Kidney epithelial cell (primary cell): ENCODE results near the gene SPPL2A. TPM values are rescaled to one million over a fixed set of nuclear protein-coding genes. Genes with fewer than 3 reads are reported as not detected.

ENCODE experiments used
- DNase-seq: peaks from one replicate; pipeline ENCODE4 v3.0.0-alpha.2; 2010; ENCODE audit warnings: low read depth
- H3K27me3 ChIP-seq: 2 replicates; pipeline ENCODE4 v1.6.0; 2011; ENCODE audit warnings: low read length; ENCODE audit not compliant: control insufficient read depth, insufficient read depth
- H3K36me3 ChIP-seq: 2 replicates; pipeline ENCODE4 v1.5.1; 2011; ENCODE audit warnings: low read length; ENCODE audit not compliant: control insufficient read depth, insufficient read depth
- H3K4me3 ChIP-seq: 2 replicates; pipeline ENCODE4 v1.5.1; 2011; ENCODE audit warnings: low read depth, mild to moderate bottlenecking, control low read depth, low read length
- CTCF ChIP-seq: IDR thresholded peaks from 2 replicates; pipeline ENCODE4 v1.5.1; 2011; ENCODE audit warnings: mild to moderate bottlenecking, moderate library complexity, low read length, control low read depth, inconsistent platforms; ENCODE audit not compliant: insufficient read depth, poor library complexity, severe bottlenecking
- total RNA-seq: library from RNA; depleted of rRNA; stranded (reverse); fragments of >200 nt; gene quantifications from 2 replicates; pipeline ENCODE4 v1.2.3, GENCODE V29; 2015

The SPPL2A gene
- total RNA-seq, 1 donor from 2014 or later = 138 TPM

- no peak for TF ChIP-seq CTCF
- Histone ChIP-seq H3K36me3 (no peaks in the 10 kb centered on the region), H3K27me3 (no peaks in the 10 kb centered on the region), H3K4me3 (no peak overlapping the region)
- DNase-seq = no peak
These were observed 12.6 kb upstream of the SPPL2A start for GRCh38 chr15:50778086-50778485.

- Histone ChIP-seq H3K27me3 (no peaks in the 10 kb centered on the region), H3K36me3 (no peaks in the 10 kb centered on the region), H3K4me3 (no peak overlapping the region)
- no peak for DNase-seq
- no peak for TF ChIP-seq CTCF
These were observed 11.5 kb upstream of the SPPL2A start for GRCh38 chr15:50777042-50777441.

- Histone ChIP-seq H3K4me3 (no peak overlapping the region), H3K36me3 (no peaks in the 10 kb centered on the region), H3K27me3 (no peaks in the 10 kb centered on the region)
- DNase-seq = no peak
- TF ChIP-seq CTCF = no peak
These were observed 8.9 kb upstream of the SPPL2A start for GRCh38 chr15:50774450-50774849.

GRCh38 chr15:50773389-50773788 is 7.9 kb upstream of the SPPL2A start:
- H3K27me3 ChIP-seq = no peaks in the 10 kb centered on the region
- no peak for DNase-seq
- H3K4me3 ChIP-seq = no peak overlapping the region
- TF ChIP-seq CTCF = no peak
- H3K36me3 ChIP-seq = no peaks in the 10 kb centered on the region

GRCh38 chr15:50767332-50767861 is 1.9 kb upstream of the SPPL2A start:
- no peak for TF ChIP-seq CTCF
- H3K36me3 ChIP-seq = no peaks in the 10 kb centered on the region
- no peak overlapping the region for H3K4me3 ChIP-seq
- DNase-seq = no peak
- no peaks in the 10 kb centered on the region for H3K27me3 ChIP-seq

GRCh38 chr15:50764461-50765194 is 878 bp downstream of the SPPL2A start:
- no peaks in the 10 kb centered on the region for H3K27me3 ChIP-seq
- no peak for TF ChIP-seq CTCF
- peak overlapping the region; percentile 82 for H3K4me3 ChIP-seq
- no peak for DNase-seq
- no peaks in the 10 kb centered on the region for H3K36me3 ChIP-seq
